ENCODE measurements around the gene ZC3H4. TPM values are rescaled to one million over a fixed set of nuclear protein-coding genes. Genes with fewer than 3 reads are reported as not detected.

The ZC3H4 gene
- total and polyA plus RNA-seq, 10 of the 15 experiments (the other 5 are each of a cell fraction or from before 2014, with no cell fraction given) = 5.1 to 86.3 (median 15.5) TPM

- intact Hi-C loops (cut with micrococcal nuclease; ENCODE audit: unreplicated experiment) (loop anchor here (10.0 kb wide), 1 partner anchor 259 kb away; the partner anchor contains the start of gene AP2S1), in situ Hi-C loops (cut with MboI) (no loop called here)
- CTCF ChIA-PET = interaction anchor here (1.0 to 2.4 kb wide), 15 partner anchors 9 to 497 kb away, joined by 3 to 19 read pairs (median 6); no protein-coding TSS in a partner anchor
- Histone ChIP-seq H3K27ac (ENCODE audit: control insufficient read depth, insufficient read depth) (peak overlapping the region; percentile 99), H3K79me2 (ENCODE audit: control insufficient read depth, insufficient read depth, low read length) (peaks cover 37% of the 10 kb centered on the region), H3K9me3 (replicated peaks; ENCODE audit: control insufficient read depth, insufficient read depth, low read length) (no peaks in the 10 kb centered on the region), H3K4me2 (ENCODE audit: control insufficient read depth, insufficient read depth) (peak overlapping the region; percentile 91), H3K4me3 (peak overlapping the region; percentile 68), H3K9ac (ENCODE audit: control insufficient read depth, insufficient read depth, low read length) (peak overlapping the region; percentile 100), H2AFZ (ENCODE audit: control insufficient read depth, low read depth, low read length) (peak overlapping the region; percentile 3), H4K20me1 (ENCODE audit: control insufficient read depth, insufficient read depth) (no peaks in the 10 kb centered on the region), H3K27me3 (replicated peaks in 1 of 2; ENCODE audit: control insufficient read depth in 2 of 2, insufficient read depth in 2 of 2, low read length in 1 of 2) (no peaks in the 10 kb centered on the region), H3K4me1 (ENCODE audit: control insufficient read depth, insufficient read depth, low read length) (peaks cover 7% of the 10 kb centered on the region), H3K36me3 (ENCODE audit: control insufficient read depth in 2 of 2, insufficient read depth in 2 of 2, low read length in 1 of 2) (no peaks in the 10 kb centered on the region)
- no peak for DNase-seq (ENCODE audit: low read depth, low spot score)
- SMC1A ChIA-PET (ENCODE audit: uncharacterized antibody, unreplicated experiment) = interaction anchor here (0.6 to 2.4 kb wide), 12 partner anchors 9 to 130 kb away, joined by 3 to 26 read pairs (median 4); partner anchors contain the start of gene SAE1
- RAD21 ChIA-PET (ENCODE audit: unreplicated experiment) = interaction anchor here (0.9 to 1.8 kb wide), 11 partner anchors 9 to 143 kb away, joined by 3 to 16 read pairs (median 5); partner anchors contain the start of genes CCDC9 and SAE1
- TSS peak; percentile 91 for BruUV-seq (replicated peaks)
- no peak for ATAC-seq
- WGBS (ENCODE audit: insufficient coverage, insufficient replicate concordance, low lambda C conversion rate, missing lambda C conversion rate) = 59% methylated on average over 26 of the region's 26 CpGs
- FAIRE-seq = no peak
- POLR2A ChIA-PET = interaction anchor here (0.8 to 2.0 kb wide), 15 partner anchors 9 to 200 kb away, joined by 3 to 45 read pairs (median 4); partner anchors contain the start of genes CCDC9 and SAE1
- TF ChIP-seq BRCA1 (IDR thresholded peaks at IDR 0.05; ENCODE audit: low read depth, low read length) (no peak), SIX5 (IDR thresholded peaks at IDR 0.05; ENCODE audit: low read depth, low read length, severe bottlenecking) (no peak), KAT2A (conservative IDR thresholded peaks at IDR 0.05; ENCODE audit: control insufficient read depth, low read depth, low read length) (no peak), BCL3 (IDR thresholded peaks at IDR 0.05; ENCODE audit: borderline replicate concordance, insufficient read depth, low read depth, low read length, poor library complexity, severe bottlenecking) (no peak), ZNF207 (IDR thresholded peaks at IDR 0.05; ENCODE audit: borderline replicate concordance) (no peak), RAD21 (IDR thresholded peaks at IDR 0.05; ENCODE audit: insufficient read depth, low read depth, low read length) (no peak), MXI1 (IDR thresholded peaks at IDR 0.05; ENCODE audit: low read depth, low read length) (0 out of 2 replicates have a peak, but pooled peaks have one; percentile 35), PKNOX1 (IDR thresholded peaks at IDR 0.05) (0 out of 2 replicates have a peak, but pooled peaks have one; percentile 45), CBX5 (IDR thresholded peaks at IDR 0.05; ENCODE audit: low read depth) (no peak), REST (IDR thresholded peaks at IDR 0.05; ENCODE audit: low read depth, low read length) (no peak), HDAC2 (IDR thresholded peaks at IDR 0.05) (no peak)
These were observed 475 bp upstream of the ZC3H4 start for GRCh38 chr19:47113850-47114651.

Measured in GM12878 (cell line).